HEK293T (cell line): ENCODE data around the gene EFNB3.

Experiments used
- BHLHE40 ChIP-seq: fragments of 450-650 bp; IDR thresholded peaks from 2 replicates; pipeline ENCODE4 v1.6.1; 2016; ENCODE audit warnings: mild to moderate bottlenecking, moderate library complexity, borderline replicate concordance
- CTBP1 ChIP-seq: fragments of 450-650 bp; IDR thresholded peaks from 2 replicates; pipeline ENCODE4 v1.6.1; 2016; ENCODE audit warnings: borderline replicate concordance
- FOXA1 ChIP-seq: fragments of 450-650 bp; IDR thresholded peaks from 2 replicates; pipeline ENCODE4 v1.6.1; 2016; ENCODE audit warnings: mild to moderate bottlenecking
- FOXM1 ChIP-seq: fragments of 450-650 bp; IDR thresholded peaks from 2 replicates; pipeline ENCODE4 v1.6.1; 2017; ENCODE audit warnings: mild to moderate bottlenecking, borderline replicate concordance
- LEF1 ChIP-seq: fragments of 450-650 bp; IDR thresholded peaks from 2 replicates; pipeline ENCODE4 v1.6.1; 2017; ENCODE audit warnings: mild to moderate bottlenecking, borderline replicate concordance
- SP1 ChIP-seq: fragments of 450-650 bp; IDR thresholded peaks from 2 replicates; pipeline ENCODE4 v1.6.1; 2017
- SUZ12 ChIP-seq: fragments of 450-650 bp; IDR thresholded peaks from 2 replicates; pipeline ENCODE4 v1.6.1; 2016; ENCODE audit warnings: mild to moderate bottlenecking
- TARDBP ChIP-seq: fragments of 450-650 bp; IDR thresholded peaks from 2 replicates; pipeline ENCODE4 v1.6.1; 2016
- ZNF384 ChIP-seq: fragments of 450-650 bp; IDR thresholded peaks from 2 replicates; pipeline ENCODE4 v1.6.1; 2016

DNA sequence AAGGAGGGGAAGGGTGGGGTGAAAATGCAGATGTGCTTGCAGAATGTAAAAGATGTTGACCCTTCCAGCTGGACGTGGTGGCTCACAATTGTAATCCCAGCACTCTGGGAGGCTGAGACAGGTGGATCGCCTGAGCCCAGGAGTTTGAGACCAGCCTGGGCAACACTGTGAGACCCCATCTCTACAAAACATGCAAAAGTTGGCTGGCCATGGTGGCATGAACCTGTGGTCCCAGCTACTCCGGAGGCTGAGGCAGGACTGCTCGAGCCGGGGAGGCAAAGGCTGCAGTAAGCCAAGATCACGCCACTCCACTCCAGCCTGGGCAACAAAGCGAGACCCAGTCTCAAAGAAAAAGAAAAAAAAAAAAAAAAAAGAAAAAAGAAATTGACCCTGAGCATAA is 36.5 kb upstream of the EFNB3 start:
- TF ChIP-seq LEF1 (no peak), FOXM1 (no peak), ZNF384 (no peak), BHLHE40 (no peak), CTBP1 (no peak), SUZ12 (no peak), FOXA1 (no peak), SP1 (no peak), TARDBP (no peak)
